ENCODE results near the gene DUT. TPM values are rescaled to one million over a fixed set of nuclear protein-coding genes. Genes with fewer than 3 reads are reported as not detected.

The DUT gene
- total and polyA plus RNA-seq, 9 of the 15 experiments (the other 6 are each of a cell fraction or from before 2014, with no cell fraction given) = 13.9 to 235 (median 94.9) TPM

DNA sequence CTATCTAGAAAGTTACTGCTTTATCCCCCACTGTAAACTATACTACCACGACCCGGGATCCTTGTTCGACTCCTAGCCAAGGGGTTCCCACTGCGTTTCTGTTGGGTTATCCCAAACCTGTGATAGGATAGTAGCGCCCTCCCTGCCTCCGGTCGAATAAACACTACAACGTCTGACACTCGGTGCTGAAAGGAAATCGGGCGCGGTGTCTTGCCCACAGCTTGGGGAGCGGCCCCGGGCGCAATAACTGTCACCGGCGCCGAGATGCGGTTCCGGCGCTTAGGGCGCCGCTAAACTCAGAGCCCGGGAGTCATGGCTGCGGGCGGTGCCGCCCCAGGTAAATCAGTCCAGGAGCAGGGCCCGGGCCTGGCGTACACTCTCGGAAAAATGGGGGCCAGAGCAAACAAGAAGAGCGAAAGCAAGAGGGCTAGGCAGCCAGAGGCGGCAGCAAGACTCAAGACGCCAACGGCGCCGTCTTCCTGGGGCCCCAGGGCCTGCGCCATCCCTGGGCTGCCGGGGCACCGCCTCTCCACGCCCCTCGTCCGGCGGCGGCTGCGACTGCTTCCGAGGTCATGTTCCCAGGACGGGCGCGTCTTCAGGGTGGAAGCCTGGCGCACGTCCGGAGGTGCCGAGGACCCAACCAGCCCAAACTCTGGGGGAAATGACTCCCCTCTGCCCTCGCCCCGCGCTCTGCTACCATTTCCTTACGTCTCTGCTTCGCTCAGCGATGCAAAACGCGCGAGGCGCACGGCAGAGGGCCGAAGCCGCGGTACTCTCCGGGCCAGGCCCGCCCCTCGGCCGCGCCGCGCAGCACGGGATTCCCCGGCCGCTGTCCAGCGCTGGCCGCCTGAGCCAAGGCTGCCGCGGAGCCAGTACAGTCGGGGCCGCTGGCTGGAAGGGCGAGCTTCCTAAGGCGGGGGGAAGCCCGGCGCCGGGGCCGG, at the start of gene DUT (continued):
- TF ChIP-seq TCF7L2 (IDR thresholded peaks at IDR 0.05; ENCODE audit: low read depth, low read length) = no peak
- no peak for TF ChIP-seq PTRF (tag; IDR thresholded peaks at IDR 0.05)
- TF ChIP-seq, protein P1, sequence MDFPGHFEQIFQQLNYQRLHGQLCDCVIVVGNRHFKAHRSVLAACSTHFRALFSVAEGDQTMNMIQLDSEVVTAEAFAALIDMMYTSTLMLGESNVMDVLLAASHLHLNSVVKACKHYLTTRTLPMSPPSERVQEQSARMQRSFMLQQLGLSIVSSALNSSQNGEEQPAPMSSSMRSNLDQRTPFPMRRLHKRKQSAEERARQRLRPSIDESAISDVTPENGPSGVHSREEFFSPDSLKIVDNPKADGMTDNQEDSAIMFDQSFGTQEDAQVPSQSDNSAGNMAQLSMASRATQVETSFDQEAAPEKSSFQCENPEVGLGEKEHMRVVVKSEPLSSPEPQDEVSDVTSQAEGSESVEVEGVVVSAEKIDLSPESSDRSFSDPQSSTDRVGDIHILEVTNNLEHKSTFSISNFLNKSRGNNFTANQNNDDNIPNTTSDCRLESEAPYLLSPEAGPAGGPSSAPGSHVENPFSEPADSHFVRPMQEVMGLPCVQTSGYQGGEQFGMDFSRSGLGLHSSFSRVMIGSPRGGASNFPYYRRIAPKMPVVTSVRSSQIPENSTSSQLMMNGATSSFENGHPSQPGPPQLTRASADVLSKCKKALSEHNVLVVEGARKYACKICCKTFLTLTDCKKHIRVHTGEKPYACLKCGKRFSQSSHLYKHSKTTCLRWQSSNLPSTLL (IDR thresholded peaks at IDR 0.05) = no peak
- TF ChIP-seq RBM34 (IDR thresholded peaks at IDR 0.05; ENCODE audit: borderline replicate concordance, insufficient read depth, low read length) = peak; percentile 40; the same call in 1 of the 2 replicates
- TF ChIP-seq IRF2 (CRISPR knock-in tag; IDR thresholded peaks at IDR 0.05) = peak; percentile 74; the same call in 1 of the 2 replicates
- no peak for TF ChIP-seq MCM2 (IDR thresholded peaks at IDR 0.05; ENCODE audit: low read depth)
- TF ChIP-seq ZNF589 (CRISPR knock-in tag; IDR thresholded peaks at IDR 0.05; ENCODE audit: low read depth) = no peak
- peak; percentile 47 for TF ChIP-seq TAF7 (tag; IDR thresholded peaks at IDR 0.05)
- TF ChIP-seq, protein P2, sequence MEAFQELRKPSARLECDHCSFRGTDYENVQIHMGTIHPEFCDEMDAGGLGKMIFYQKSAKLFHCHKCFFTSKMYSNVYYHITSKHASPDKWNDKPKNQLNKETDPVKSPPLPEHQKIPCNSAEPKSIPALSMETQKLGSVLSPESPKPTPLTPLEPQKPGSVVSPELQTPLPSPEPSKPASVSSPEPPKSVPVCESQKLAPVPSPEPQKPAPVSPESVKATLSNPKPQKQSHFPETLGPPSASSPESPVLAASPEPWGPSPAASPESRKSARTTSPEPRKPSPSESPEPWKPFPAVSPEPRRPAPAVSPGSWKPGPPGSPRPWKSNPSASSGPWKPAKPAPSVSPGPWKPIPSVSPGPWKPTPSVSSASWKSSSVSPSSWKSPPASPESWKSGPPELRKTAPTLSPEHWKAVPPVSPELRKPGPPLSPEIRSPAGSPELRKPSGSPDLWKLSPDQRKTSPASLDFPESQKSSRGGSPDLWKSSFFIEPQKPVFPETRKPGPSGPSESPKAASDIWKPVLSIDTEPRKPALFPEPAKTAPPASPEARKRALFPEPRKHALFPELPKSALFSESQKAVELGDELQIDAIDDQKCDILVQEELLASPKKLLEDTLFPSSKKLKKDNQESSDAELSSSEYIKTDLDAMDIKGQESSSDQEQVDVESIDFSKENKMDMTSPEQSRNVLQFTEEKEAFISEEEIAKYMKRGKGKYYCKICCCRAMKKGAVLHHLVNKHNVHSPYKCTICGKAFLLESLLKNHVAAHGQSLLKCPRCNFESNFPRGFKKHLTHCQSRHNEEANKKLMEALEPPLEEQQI (IDR thresholded peaks at IDR 0.05) = no peak
- TF ChIP-seq MEF2D (tag; conservative IDR thresholded peaks at IDR 0.05; ENCODE audit: low read depth) = no peak
- TF ChIP-seq MXI1 (IDR thresholded peaks at IDR 0.05; ENCODE audit: low read depth, low read length) = no peak; the same call in 1 of the 2 replicates
- TF ChIP-seq ZFP1 (CRISPR knock-in tag; IDR thresholded peaks at IDR 0.05) = no peak
- TF ChIP-seq, protein P3, sequence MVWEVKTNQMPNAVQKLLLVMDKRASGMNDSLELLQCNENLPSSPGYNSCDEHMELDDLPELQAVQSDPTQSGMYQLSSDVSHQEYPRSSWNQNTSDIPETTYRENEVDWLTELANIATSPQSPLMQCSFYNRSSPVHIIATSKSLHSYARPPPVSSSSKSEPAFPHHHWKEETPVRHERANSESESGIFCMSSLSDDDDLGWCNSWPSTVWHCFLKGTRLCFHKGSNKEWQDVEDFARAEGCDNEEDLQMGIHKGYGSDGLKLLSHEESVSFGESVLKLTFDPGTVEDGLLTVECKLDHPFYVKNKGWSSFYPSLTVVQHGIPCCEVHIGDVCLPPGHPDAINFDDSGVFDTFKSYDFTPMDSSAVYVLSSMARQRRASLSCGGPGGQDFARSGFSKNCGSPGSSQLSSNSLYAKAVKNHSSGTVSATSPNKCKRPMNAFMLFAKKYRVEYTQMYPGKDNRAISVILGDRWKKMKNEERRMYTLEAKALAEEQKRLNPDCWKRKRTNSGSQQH (CRISPR knock-in tag; IDR thresholded peaks at IDR 0.05) = no peak
- peak; percentile 80 for TF ChIP-seq CHD1 (IDR thresholded peaks at IDR 0.05; ENCODE audit: low read length)
- TF ChIP-seq ZNF76 (CRISPR knock-in tag; IDR thresholded peaks at IDR 0.05; ENCODE audit: borderline replicate concordance) = 0 out of 2 replicates have a peak, but pooled peaks have one; percentile 31
- TF ChIP-seq NELFE (IDR thresholded peaks at IDR 0.05; ENCODE audit: insufficient read depth, insufficient read length) = no peak
- TF ChIP-seq ZNF436 (CRISPR knock-in tag; IDR thresholded peaks at IDR 0.05) = no peak
- no peak for TF ChIP-seq ELF1 (tag; IDR thresholded peaks at IDR 0.05)
- TF ChIP-seq, protein P4, sequence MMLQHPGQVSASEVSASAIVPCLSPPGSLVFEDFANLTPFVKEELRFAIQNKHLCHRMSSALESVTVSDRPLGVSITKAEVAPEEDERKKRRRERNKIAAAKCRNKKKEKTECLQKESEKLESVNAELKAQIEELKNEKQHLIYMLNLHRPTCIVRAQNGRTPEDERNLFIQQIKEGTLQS (IDR thresholded peaks at IDR 0.05) = no peak
- TF ChIP-seq, protein P4 (CRISPR knock-in tag; conservative IDR thresholded peaks at IDR 0.05) = no peak
- TF ChIP-seq LARP7 (IDR thresholded peaks at IDR 0.05) = no peak
- TF ChIP-seq PCBP2 (IDR thresholded peaks at IDR 0.05; ENCODE audit: low read depth, low read length, poor library complexity, severe bottlenecking) = no peak

Measured in K562 (cell line).